Neuronal stem cell (in vitro differentiated cells): ENCODE measurements around the gene NPTX1.

ENCODE experiments used
- DNase-seq: peaks from one replicate; pipeline ENCODE4 v3.0.0-alpha.2; 2013; ENCODE audit warnings: low spot score
- H2AFZ ChIP-seq: one replicate; pipeline ENCODE4 v1.6.1; 2013; ENCODE audit warnings: mild to moderate bottlenecking, low read length, inconsistent platforms
- H2AK5ac ChIP-seq: 2 replicates; pipeline ENCODE4 v1.6.1; 2013; ENCODE audit warnings: low read depth, mild to moderate bottlenecking, inconsistent platforms, low read length, moderate library complexity, mixed read lengths
- H2BK120ac ChIP-seq: 2 replicates; pipeline ENCODE4 v1.6.1; 2013; ENCODE audit warnings: low read depth, mild to moderate bottlenecking, inconsistent platforms, low read length, moderate library complexity, mixed read lengths
- H2BK12ac ChIP-seq: one replicate; pipeline ENCODE4 v1.6.1; 2013; ENCODE audit warnings: low read length, inconsistent platforms
- H2BK15ac ChIP-seq: 2 replicates; pipeline ENCODE4 v1.6.1; 2013; ENCODE audit warnings: mild to moderate bottlenecking, low read length, inconsistent platforms, mixed read lengths
- H2BK5ac ChIP-seq: one replicate; pipeline ENCODE4 v1.6.1; 2013; ENCODE audit warnings: inconsistent platforms, mild to moderate bottlenecking, low read length, moderate library complexity
- H3K14ac ChIP-seq: one replicate; pipeline ENCODE4 v1.6.1; 2013; ENCODE audit warnings: low read length, inconsistent platforms
- H3K18ac ChIP-seq: 2 replicates; pipeline ENCODE4 v1.6.1; 2013; ENCODE audit warnings: low read length, inconsistent platforms
- H3K23ac ChIP-seq: 2 replicates; pipeline ENCODE4 v1.6.1; 2013; ENCODE audit warnings: low read depth, mild to moderate bottlenecking, mixed read lengths, low read length, inconsistent platforms; ENCODE audit not compliant: poor library complexity
- H3K27ac ChIP-seq: replicated peaks from 3 replicates; pipeline ENCODE4 v1.5.1; 2013; ENCODE audit warnings: low read length, inconsistent platforms
- H3K27me3 ChIP-seq, 3 experiments: 2 replicates each; pipeline ENCODE4 v1.6.1; 2013; ENCODE audit warnings: low read length in 3 of 3, mild to moderate bottlenecking in 2 of 3, inconsistent platforms in 1 of 3, low read depth in 1 of 3, mixed read lengths in 1 of 3, moderate library complexity in 1 of 3; ENCODE audit not compliant: control insufficient read depth in 3 of 3, insufficient read depth in 3 of 3
- H3K36me3 ChIP-seq, 2 donors: replicated peaks in 1 of 2; 2 replicates each; pipeline ENCODE4 v1.6.1; 2013; ENCODE audit warnings: low read length in 2 of 2; ENCODE audit not compliant: control insufficient read depth in 2 of 2, insufficient read depth in 2 of 2
- H3K4ac ChIP-seq: 2 replicates; pipeline ENCODE4 v1.6.1; 2013; ENCODE audit warnings: inconsistent platforms, mild to moderate bottlenecking, low read length, moderate library complexity
- H3K4me1 ChIP-seq, 2 donors: 1 replicate in 1 of 2; 2 replicates in 1 of 2; pipeline ENCODE4 v1.6.1; 2013; ENCODE audit warnings: low read length in 2 of 2, low read depth in 1 of 2; ENCODE audit not compliant: control insufficient read depth in 2 of 2, insufficient read depth in 1 of 2
- H3K4me2 ChIP-seq: one replicate; pipeline ENCODE4 v1.6.1; 2013; ENCODE audit warnings: mild to moderate bottlenecking, low read length, inconsistent platforms; ENCODE audit not compliant: insufficient read depth, poor library complexity, severe bottlenecking
- H3K4me3 ChIP-seq, 2 donors: 2 replicates each; pipeline ENCODE4 v1.5.1; 2013; ENCODE audit warnings: low read length in 2 of 2, mild to moderate bottlenecking in 2 of 2, inconsistent platforms in 1 of 2, moderate library complexity in 1 of 2
- H3K79me1 ChIP-seq: one replicate; pipeline ENCODE4 v1.6.1; 2013; ENCODE audit warnings: low read depth, mild to moderate bottlenecking, inconsistent platforms, low read length, moderate library complexity
- H3K9ac ChIP-seq: one replicate; pipeline ENCODE4 v1.6.1; 2013; ENCODE audit warnings: mild to moderate bottlenecking, low read depth, low read length, inconsistent platforms; ENCODE audit not compliant: poor library complexity
- H3K9me3 ChIP-seq, 2 donors: replicated peaks in 1 of 2; 2 replicates each; pipeline versions ENCODE3 to v1.6.1; 2013; ENCODE audit warnings: low read length in 2 of 2, mild to moderate bottlenecking in 2 of 2, inconsistent platforms in 1 of 2, low read depth in 1 of 2, mixed read lengths in 1 of 2, moderate library complexity in 1 of 2; ENCODE audit not compliant: control insufficient read depth in 2 of 2, insufficient read depth in 1 of 2
- H4K8ac ChIP-seq: one replicate; pipeline ENCODE4 v1.6.1; 2013; ENCODE audit warnings: low read depth, mild to moderate bottlenecking, inconsistent platforms, low read length, moderate library complexity
- H4K91ac ChIP-seq: one replicate; pipeline ENCODE4 v1.6.1; 2013; ENCODE audit warnings: low read length, low read depth, mild to moderate bottlenecking, inconsistent platforms; ENCODE audit not compliant: poor library complexity
- WGBS, 2 donors: extraction: QIAGEN DNeasy Blood & Tissue Kit; methylation state at CpG; one replicate each; pipeline ENCODE4 v1.1.7; 2013; ENCODE audit warnings: missing lambda C conversion rate in 2 of 2, mixed read lengths in 1 of 2; ENCODE audit not compliant: insufficient read length in 2 of 2, insufficient replicate concordance in 1 of 2; ENCODE audit errors: extremely low coverage in 2 of 2; 5-methylcytosine and 5-hydroxymethylcytosine counted together

Gene NPTX1

GRCh38 chr17:80459234-80459633 lies 17.2 kb downstream of the NPTX1 start:
- no peak overlapping the region for H3K4ac ChIP-seq
- no peak overlapping the region for H2BK5ac ChIP-seq
- peaks cover 5 to 7% of the 10 kb centered on the region in 2 donors for H3K4me1 ChIP-seq
- H3K23ac ChIP-seq = no peak overlapping the region
- H4K8ac ChIP-seq = no peak overlapping the region
- no peak overlapping the region for H2AK5ac ChIP-seq
- no peak overlapping the region for H3K18ac ChIP-seq
- H3K4me2 ChIP-seq = no peak overlapping the region
- H3K79me1 ChIP-seq = peaks cover 1% of the 10 kb centered on the region
- no peaks in the 10 kb centered on the region for H3K9me3 ChIP-seq
- no peak overlapping the region for H2BK12ac ChIP-seq
- no peak overlapping the region for H2BK120ac ChIP-seq
- H3K14ac ChIP-seq = no peak overlapping the region
- H2AFZ ChIP-seq = no peak overlapping the region
- H2BK15ac ChIP-seq = no peak overlapping the region
- H3K27me3 ChIP-seq = peaks cover 0 to 58% (median 0%) of the 10 kb centered on the region in 3 experiments
- H4K91ac ChIP-seq = no peak overlapping the region
- no peak overlapping the region for H3K27ac ChIP-seq
- no peak overlapping the region for H3K4me3 ChIP-seq
- no peak for DNase-seq
- no CpG with 5 or more reads among the region's 11 CpGs for WGBS, 2 donors
- H3K36me3 ChIP-seq = no peaks in the 10 kb centered on the region
- no peak overlapping the region for H3K9ac ChIP-seq

GRCh38 chr17:80458016-80458415 lies 18.4 kb downstream of the NPTX1 start:
- no peak overlapping the region for H2BK5ac ChIP-seq
- no peak overlapping the region for H3K14ac ChIP-seq
- H3K4me1 ChIP-seq = peaks cover 11% of the 10 kb centered on the region in 2 donors
- H2BK12ac ChIP-seq = no peak overlapping the region
- H3K23ac ChIP-seq = no peak overlapping the region
- H2AK5ac ChIP-seq = no peak overlapping the region
- H2AFZ ChIP-seq = no peak overlapping the region
- WGBS, 2 donors = no CpG with 5 or more reads among the region's 8 CpGs
- no peaks in the 10 kb centered on the region for H3K36me3 ChIP-seq
- no peak overlapping the region for H3K4ac ChIP-seq
- H3K9me3 ChIP-seq = no peaks in the 10 kb centered on the region
- peaks cover 0 to 47% (median 0%) of the 10 kb centered on the region in 3 experiments for H3K27me3 ChIP-seq
- no peak overlapping the region for H2BK120ac ChIP-seq
- no peak overlapping the region for H3K27ac ChIP-seq
- H3K9ac ChIP-seq = no peak overlapping the region
- no peak overlapping the region for H3K4me2 ChIP-seq
- DNase-seq = no peak
- H3K79me1 ChIP-seq = peaks cover 1% of the 10 kb centered on the region
- no peak overlapping the region for H4K8ac ChIP-seq
- H4K91ac ChIP-seq = no peak overlapping the region
- H3K4me3 ChIP-seq = no peak overlapping the region
- H2BK15ac ChIP-seq = no peak overlapping the region
- H3K18ac ChIP-seq = no peak overlapping the region

GRCh38 chr17:80457236-80457856 lies 19.1 kb downstream of the NPTX1 start:
- peaks cover 0 to 47% (median 0%) of the 10 kb centered on the region in 3 experiments for H3K27me3 ChIP-seq
- H2AFZ ChIP-seq = peak overlapping the region; percentile 80
- H2BK15ac ChIP-seq = no peak overlapping the region

GRCh38 chr17:80456465-80457235 lies 19.8 kb downstream of the NPTX1 start:
- H3K9ac ChIP-seq = no peak overlapping the region
- no peak overlapping the region for H2BK120ac ChIP-seq
- H3K4ac ChIP-seq = no peak overlapping the region
- H3K4me2 ChIP-seq = no peak overlapping the region
- H3K18ac ChIP-seq = peak overlapping the region; percentile 44
- no peak overlapping the region for H3K27ac ChIP-seq
- peaks cover 11% of the 10 kb centered on the region in 2 donors for H3K4me1 ChIP-seq
- peak overlapping the region; percentile 35 for H2BK5ac ChIP-seq
- peak overlapping the region; percentile 32 for H4K91ac ChIP-seq
- H3K9me3 ChIP-seq = no peaks in the 10 kb centered on the region
- H3K4me3 ChIP-seq = no peak overlapping the region
- no peak overlapping the region for H3K23ac ChIP-seq
- H3K27me3 ChIP-seq = peaks cover 0 to 40% (median 0%) of the 10 kb centered on the region in 3 experiments
- H2AK5ac ChIP-seq = peak overlapping the region; percentile 82
- H2BK15ac ChIP-seq = peak overlapping the region; percentile 62
- no peak overlapping the region for H3K14ac ChIP-seq
- no peaks in the 10 kb centered on the region for H3K79me1 ChIP-seq
- no peaks in the 10 kb centered on the region for H3K36me3 ChIP-seq
- DNase-seq = no peak
- H2AFZ ChIP-seq = peak overlapping the region; percentile 80
- H4K8ac ChIP-seq = no peak overlapping the region
- H2BK12ac ChIP-seq = no peak overlapping the region
- WGBS, 2 donors = no CpG with 5 or more reads among the region's 21 CpGs

More at GRCh38 chr17:80457236-80457856, 19.1 kb downstream of the NPTX1 start:
- Histone ChIP-seq H3K4me1 (peaks cover 11% of the 10 kb centered on the region in 2 donors), H3K36me3 (no peaks in the 10 kb centered on the region), H3K4ac (no peak overlapping the region), H3K4me2 (no peak overlapping the region), H3K79me1 (no peaks in the 10 kb centered on the region), H3K4me3 (no peak overlapping the region), H2BK120ac (no peak overlapping the region), H2AK5ac (no peak overlapping the region), H3K18ac (no peak overlapping the region), H3K9ac (no peak overlapping the region), H3K14ac (no peak overlapping the region), H3K23ac (no peak overlapping the region), H3K9me3 (no peaks in the 10 kb centered on the region), H4K91ac (peak overlapping the region; percentile 32), H2BK5ac (no peak overlapping the region), H2BK12ac (no peak overlapping the region), H3K27ac (no peak overlapping the region), H4K8ac (no peak overlapping the region)
- DNase-seq = no peak
- WGBS, 2 donors = no CpG with 5 or more reads among the region's 15 CpGs
